ENCODE data around the gene ABCA13. TPM values are rescaled to one million over a fixed set of nuclear protein-coding genes. Genes with fewer than 3 reads are reported as not detected.

Gene ABCA13
- total RNA-seq, 1 experiment from 2014 or later, result 2.1 TPM

GRCh38 chr7:48408731-48409130 is 237.5 kb downstream of the ABCA13 start:
- BruUV-seq (replicated peaks), result no TSS peak
- Histone ChIP-seq H3K27ac (ENCODE audit: low read length) (no peak overlapping the region), H3K9ac (ENCODE audit: low read length) (no peak overlapping the region), H3K4me3 (ENCODE audit: low read length) (no peak overlapping the region), H3K79me2 (ENCODE audit: low read length) (no peaks in the 10 kb centered on the region), H4K20me1 (ENCODE audit: low read length) (no peaks in the 10 kb centered on the region), H3F3A (ENCODE audit: low read length, unreplicated experiment) (no peaks in the 10 kb centered on the region), H3K9me2 (replicated peaks; ENCODE audit: low read length) (no peaks in the 10 kb centered on the region), H3K27me3 (ENCODE audit: low read length) (no peaks in the 10 kb centered on the region), H3K9me3 (ENCODE audit: low read length) (no peaks in the 10 kb centered on the region), H3K36me3 (ENCODE audit: low read depth, low read length) (no peaks in the 10 kb centered on the region), H3K4me2 (ENCODE audit: low read length) (no peak overlapping the region), H3K4me1 (ENCODE audit: insufficient read depth, low read length) (no peaks in the 10 kb centered on the region), H2AFZ (ENCODE audit: low read length) (no peak overlapping the region)
- ATAC-seq (no peak), DNase-seq (no peak)
- POLR2A ChIA-PET (ENCODE audit: unreplicated experiment), result interaction anchor here (0.7 kb wide), 1 partner anchor 246 kb away, joined by 5 read pairs; no protein-coding TSS in a partner anchor
- TF ChIP-seq EZH2 (IDR thresholded peaks at IDR 0.05; ENCODE audit: low read length, unreplicated experiment) (no peak), EZH2phosphoT487 (IDR thresholded peaks at IDR 0.05; ENCODE audit: borderline replicate concordance, low read length) (no peak)
- TF ChIP-seq, protein P1, sequence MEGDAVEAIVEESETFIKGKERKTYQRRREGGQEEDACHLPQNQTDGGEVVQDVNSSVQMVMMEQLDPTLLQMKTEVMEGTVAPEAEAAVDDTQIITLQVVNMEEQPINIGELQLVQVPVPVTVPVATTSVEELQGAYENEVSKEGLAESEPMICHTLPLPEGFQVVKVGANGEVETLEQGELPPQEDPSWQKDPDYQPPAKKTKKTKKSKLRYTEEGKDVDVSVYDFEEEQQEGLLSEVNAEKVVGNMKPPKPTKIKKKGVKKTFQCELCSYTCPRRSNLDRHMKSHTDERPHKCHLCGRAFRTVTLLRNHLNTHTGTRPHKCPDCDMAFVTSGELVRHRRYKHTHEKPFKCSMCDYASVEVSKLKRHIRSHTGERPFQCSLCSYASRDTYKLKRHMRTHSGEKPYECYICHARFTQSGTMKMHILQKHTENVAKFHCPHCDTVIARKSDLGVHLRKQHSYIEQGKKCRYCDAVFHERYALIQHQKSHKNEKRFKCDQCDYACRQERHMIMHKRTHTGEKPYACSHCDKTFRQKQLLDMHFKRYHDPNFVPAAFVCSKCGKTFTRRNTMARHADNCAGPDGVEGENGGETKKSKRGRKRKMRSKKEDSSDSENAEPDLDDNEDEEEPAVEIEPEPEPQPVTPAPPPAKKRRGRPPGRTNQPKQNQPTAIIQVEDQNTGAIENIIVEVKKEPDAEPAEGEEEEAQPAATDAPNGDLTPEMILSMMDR (conservative IDR thresholded peaks at IDR 0.05; ENCODE audit: low read depth, low read length), result no peak
- intact Hi-C loops (cut with micrococcal nuclease), result no loop called here
- CTCF ChIA-PET, result no interaction called here

DNA sequence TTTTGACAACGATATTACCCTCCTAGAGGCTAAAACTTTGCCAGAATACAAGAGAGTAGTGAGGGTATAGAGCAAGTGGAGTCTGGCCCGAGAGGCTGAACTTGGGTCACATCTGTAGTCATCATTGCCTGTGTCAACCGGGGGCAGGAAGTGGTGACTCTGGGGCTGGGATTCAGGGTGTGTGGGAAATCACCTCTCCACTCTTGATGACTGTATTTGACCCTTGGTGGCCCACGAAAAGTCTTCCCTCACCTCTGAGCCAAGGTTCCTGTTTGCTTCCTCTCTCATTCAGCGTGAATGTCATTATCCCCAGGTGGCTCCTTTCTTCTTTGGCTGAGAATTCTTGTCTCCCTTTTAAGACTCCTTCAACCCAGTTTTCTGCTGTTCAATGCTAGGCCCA is 240.4 kb downstream of the ABCA13 start:
- no peaks in the 10 kb centered on the region for H3K4me1 ChIP-seq (ENCODE audit: insufficient read depth, low read length)
- no peaks in the 10 kb centered on the region for H3K9me3 ChIP-seq (ENCODE audit: low read length)
- no peak overlapping the region for H2AFZ ChIP-seq (ENCODE audit: low read length)
- no peak overlapping the region for H3K4me3 ChIP-seq (ENCODE audit: low read length)
- H4K20me1 ChIP-seq (ENCODE audit: low read length), result no peaks in the 10 kb centered on the region
- DNase-seq, result no peak
- H3K4me2 ChIP-seq (ENCODE audit: low read length), result no peak overlapping the region
- TF ChIP-seq EZH2 (IDR thresholded peaks at IDR 0.05; ENCODE audit: low read length, unreplicated experiment) (no peak), EZH2phosphoT487 (IDR thresholded peaks at IDR 0.05; ENCODE audit: borderline replicate concordance, low read length) (no peak)
- TF ChIP-seq, protein P1 (conservative IDR thresholded peaks at IDR 0.05; ENCODE audit: low read depth, low read length), result no peak
- no peaks in the 10 kb centered on the region for H3K9me2 ChIP-seq (replicated peaks; ENCODE audit: low read length)
- no peaks in the 10 kb centered on the region for H3K36me3 ChIP-seq (ENCODE audit: low read depth, low read length)
- no peak overlapping the region for H3K27ac ChIP-seq (ENCODE audit: low read length)
- no peak for ATAC-seq
- H3K79me2 ChIP-seq (ENCODE audit: low read length), result no peaks in the 10 kb centered on the region
- ChIA-PET CTCF (no interaction called here), POLR2A (ENCODE audit: unreplicated experiment) (no interaction called here)
- no TSS peak for BruUV-seq (replicated peaks)
- H3F3A ChIP-seq (ENCODE audit: low read length, unreplicated experiment), result no peaks in the 10 kb centered on the region
- no peaks in the 10 kb centered on the region for H3K27me3 ChIP-seq (ENCODE audit: low read length)
- no peak overlapping the region for H3K9ac ChIP-seq (ENCODE audit: low read length)
- intact Hi-C loops (cut with micrococcal nuclease), result no loop called here

- Histone ChIP-seq H3K36me3 (ENCODE audit: low read depth, low read length) (no peaks in the 10 kb centered on the region), H3K4me1 (ENCODE audit: insufficient read depth, low read length) (no peaks in the 10 kb centered on the region), H3K9me3 (ENCODE audit: low read length) (no peaks in the 10 kb centered on the region), H3K27me3 (ENCODE audit: low read length) (no peaks in the 10 kb centered on the region), H4K20me1 (ENCODE audit: low read length) (no peaks in the 10 kb centered on the region), H2AFZ (ENCODE audit: low read length) (no peak overlapping the region), H3K27ac (ENCODE audit: low read length) (no peak overlapping the region), H3K79me2 (ENCODE audit: low read length) (no peaks in the 10 kb centered on the region), H3K4me2 (ENCODE audit: low read length) (no peak overlapping the region), H3F3A (ENCODE audit: low read length, unreplicated experiment) (no peaks in the 10 kb centered on the region), H3K9me2 (replicated peaks; ENCODE audit: low read length) (no peaks in the 10 kb centered on the region), H3K4me3 (ENCODE audit: low read length) (no peak overlapping the region), H3K9ac (ENCODE audit: low read length) (no peak overlapping the region)
- CTCF ChIA-PET, result no interaction called here
- POLR2A ChIA-PET (ENCODE audit: unreplicated experiment), result no interaction called here
- intact Hi-C loops (cut with micrococcal nuclease), result no loop called here
- TF ChIP-seq EZH2phosphoT487 (IDR thresholded peaks at IDR 0.05; ENCODE audit: borderline replicate concordance, low read length), result no peak
- no peak for TF ChIP-seq EZH2 (IDR thresholded peaks at IDR 0.05; ENCODE audit: low read length, unreplicated experiment)
- TF ChIP-seq, protein P1 (conservative IDR thresholded peaks at IDR 0.05; ENCODE audit: low read depth, low read length), result no peak
- BruUV-seq (replicated peaks), result no TSS peak
- ATAC-seq, result no peak
- no peak for DNase-seq
These were observed 242.9 kb downstream of the ABCA13 start for GRCh38 chr7:48414011-48414732.

Measured in PC-3 (cell line).